COLO668 (cell line): ENCODE data around the gene TMEM158.

ENCODE experiments used
- DNase-seq: peaks from one replicate; lab custom pipeline; 2025; ENCODE audit not compliant: unreplicated experiment; lab: John Stamatoyannopoulos, UW

TMEM158 gene

GRCh38 chr3:45205126-45205525 is 21.0 kb downstream of the TMEM158 start:
- DNase-seq, result no peak

DNA sequence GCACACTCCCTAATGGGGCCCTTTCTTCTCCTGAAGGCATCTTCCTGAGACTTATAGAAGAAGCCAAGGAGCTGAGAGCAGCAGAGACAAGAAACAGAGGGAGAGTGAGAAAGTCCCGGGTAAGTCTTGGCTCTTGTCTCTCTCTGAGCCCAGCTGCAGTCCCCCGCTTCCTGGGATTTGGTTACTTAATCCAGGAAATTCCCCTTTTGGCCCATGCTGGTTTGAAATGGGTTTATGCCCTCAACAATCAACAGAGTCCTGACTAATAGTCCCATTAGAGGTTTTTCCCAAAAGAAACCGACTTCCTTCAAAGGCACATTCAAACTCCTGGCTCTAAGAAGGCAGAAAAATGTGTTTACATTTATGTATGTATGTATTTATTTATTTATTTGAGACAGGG is 22.0 kb downstream of the TMEM158 start:
- DNase-seq, result no peak

DNA sequence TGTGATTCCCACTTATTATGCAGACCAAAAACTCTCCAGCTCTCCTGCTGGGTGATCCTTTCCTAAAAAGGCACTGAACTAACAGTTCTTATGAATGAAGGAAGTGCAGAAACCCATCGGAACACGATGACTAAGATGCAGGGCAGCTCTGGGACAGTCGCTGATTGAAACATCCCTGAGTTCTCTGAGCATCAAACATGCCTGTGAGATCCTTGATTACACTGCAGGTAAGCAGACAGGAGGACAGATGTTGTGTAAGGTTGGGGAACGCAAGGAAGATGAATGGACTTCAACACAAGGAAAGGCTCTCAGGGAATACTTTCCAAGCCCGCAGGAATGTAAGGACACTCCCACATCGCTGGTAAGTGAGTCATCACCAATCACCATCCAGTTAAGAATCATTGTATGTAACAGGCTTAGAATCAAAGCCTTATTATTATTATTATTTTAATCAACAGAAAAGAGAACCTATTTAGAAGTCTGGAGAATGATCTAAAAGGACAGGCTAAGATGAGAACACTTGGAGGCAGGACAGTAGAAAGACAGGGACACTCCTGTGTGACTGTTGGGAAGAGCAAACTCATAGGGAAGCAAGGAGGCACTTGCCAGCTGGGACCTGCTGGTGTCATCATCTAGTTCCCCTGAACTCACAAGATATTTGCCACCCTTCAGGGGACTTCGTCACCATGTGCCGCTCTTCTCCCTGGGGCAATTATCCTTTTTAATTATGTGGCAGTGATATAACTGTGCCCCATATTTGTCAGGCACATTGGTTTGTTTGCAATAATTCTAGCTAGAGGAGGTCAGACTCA is 26.0 kb downstream of the TMEM158 start:
- no peak for DNase-seq

DNA sequence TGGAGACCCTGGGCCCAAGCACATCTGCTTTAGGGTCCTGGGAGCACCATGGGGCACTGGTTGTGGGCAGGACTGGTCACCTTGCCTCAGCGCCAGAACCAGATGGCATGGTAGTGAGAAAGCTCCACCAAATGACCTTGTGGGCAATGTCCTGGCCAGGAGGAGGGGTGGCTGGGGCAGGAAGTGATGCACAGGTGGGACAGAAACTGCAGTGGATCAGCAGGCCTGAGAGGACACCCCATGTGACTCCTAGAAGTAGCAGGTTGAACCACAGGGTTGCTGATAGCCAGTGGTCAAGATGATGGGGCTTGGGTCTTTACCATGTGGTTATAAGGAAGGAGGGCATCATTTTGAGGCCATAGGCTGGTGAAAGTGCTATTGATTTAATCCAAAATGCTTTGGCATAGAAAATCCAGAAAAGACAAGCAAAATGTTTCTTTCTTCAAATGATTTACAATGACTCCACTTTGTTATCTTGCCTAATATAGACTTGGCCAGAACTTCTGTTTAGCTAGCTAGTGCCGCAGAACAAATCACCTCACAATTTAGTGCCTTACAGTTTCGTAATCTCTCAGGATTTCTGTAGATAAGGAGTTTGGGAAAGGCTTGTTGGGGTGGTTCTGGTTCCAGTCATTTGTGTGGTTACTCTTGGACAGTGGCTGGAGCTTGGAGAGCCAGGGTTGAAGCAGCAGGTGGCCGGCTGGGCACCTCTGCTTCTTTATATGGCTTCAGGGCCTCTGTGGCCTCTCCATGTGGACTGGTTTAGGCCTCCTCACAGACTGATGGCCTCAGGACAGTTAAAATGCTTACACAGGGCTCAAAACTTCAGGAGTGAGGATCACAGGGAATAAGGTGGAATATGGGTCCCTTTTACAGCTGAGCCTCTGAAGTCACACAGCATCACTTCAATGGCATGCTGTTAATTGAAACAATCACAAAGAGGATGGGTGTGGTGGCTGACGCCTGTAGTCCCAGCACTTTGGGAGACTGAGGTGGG is 27.5 kb downstream of the TMEM158 start:
- DNase-seq, result no peak

GRCh38 chr3:45194791-45195190 is 31.3 kb downstream of the TMEM158 start:
- DNase-seq, result no peak

GRCh38 chr3:45191924-45192417 is 34.1 kb downstream of the TMEM158 start:
- DNase-seq, result no peak

DNA sequence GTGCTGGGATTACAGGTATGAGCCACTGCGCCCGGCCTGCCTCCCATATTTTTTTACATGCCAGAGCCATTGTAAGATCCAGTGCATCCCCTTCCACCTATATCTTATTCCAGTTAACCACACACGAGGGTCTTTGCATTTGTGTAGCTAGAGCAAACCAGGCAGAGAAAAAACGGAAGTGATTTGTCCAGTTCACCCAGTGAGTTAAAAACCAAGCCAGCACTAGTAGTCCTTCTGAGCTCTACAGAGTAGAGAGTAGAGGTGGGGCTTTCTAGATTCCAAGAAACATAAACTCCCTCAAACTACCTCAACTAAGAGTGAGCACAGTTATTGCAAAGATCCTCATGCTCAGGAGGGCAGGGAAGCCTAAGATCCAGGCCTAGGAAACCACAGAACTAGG is 34.7 kb downstream of the TMEM158 start:
- no peak for DNase-seq

DNA sequence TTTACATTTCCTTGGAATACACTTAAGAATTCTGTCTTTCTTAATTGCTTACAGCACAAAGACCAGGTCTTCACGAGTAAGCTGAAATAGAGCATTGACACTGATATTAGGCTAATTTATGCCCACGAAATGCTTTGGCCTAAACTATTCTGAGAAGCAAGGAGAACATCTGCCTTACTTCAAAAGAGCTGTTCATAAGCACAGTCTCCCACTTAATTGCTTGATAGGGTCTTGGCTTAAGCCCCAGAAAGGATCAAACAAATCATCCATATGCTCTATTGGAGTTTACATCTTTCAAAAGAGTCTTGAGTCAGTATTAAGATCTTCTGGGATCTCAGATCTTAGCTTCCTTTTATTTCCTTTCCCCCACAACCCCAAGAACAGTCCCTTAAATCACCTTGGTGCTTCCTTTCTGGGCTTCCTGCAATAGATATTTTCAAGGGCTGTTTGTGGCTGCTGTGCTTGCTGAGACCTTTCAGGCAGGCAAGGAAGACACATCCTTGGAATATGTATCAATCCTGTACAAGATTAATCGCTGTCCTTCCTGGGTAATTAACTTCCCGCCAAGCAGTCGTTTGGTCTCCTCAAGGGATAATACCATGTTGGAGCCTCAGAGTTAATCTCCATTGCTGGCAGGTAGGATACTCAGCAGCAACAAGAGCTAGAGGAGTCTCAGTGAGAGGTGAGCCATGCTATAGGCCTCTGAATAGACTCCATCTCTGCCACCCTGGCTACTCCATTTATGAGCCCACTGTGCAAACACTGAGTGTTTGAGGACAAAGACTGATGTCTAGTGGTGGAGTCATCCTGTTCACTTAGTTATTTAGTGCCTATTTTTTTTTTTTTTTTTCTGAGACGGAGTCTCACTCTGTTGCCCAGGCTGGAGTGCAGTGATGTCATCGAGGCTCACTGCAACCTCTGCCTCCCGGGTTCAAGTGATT is 37.1 kb downstream of the TMEM158 start:
- DNase-seq, result peak; percentile 3

- DNase-seq, result no peak
These were observed 38.4 kb downstream of the TMEM158 start for GRCh38 chr3:45187694-45188141.

DNA sequence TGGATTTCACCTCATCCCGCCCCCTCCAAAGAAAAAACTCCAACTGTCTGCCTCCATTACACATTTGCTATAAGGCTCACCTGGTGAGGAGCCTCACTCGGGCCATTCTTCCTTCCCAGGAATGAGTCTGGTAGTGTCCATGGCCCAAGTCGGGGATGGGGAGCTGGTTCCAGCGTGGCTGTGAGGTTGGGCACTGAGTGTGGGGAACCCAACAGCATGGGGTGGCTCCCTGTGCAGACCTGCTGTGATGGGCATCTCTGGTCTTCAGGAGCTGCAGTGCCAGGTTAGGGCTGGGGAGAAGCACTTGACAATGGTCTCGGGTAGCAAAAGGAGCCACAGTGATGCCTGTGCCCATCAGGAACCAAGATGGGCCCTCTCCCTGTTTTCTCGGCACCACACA is 39.2 kb downstream of the TMEM158 start:
- DNase-seq, result no peak

GRCh38 chr3:45185461-45185860 is 40.6 kb downstream of the TMEM158 start:
- no peak for DNase-seq

GRCh38 chr3:45185052-45185451 is 41.0 kb downstream of the TMEM158 start:
- DNase-seq, result no peak

GRCh38 chr3:45183872-45184262 is 42.2 kb downstream of the TMEM158 start:
- DNase-seq, result no peak

GRCh38 chr3:45182915-45183871 is 42.9 kb downstream of the TMEM158 start:
- peak; percentile 51 for DNase-seq

GRCh38 chr3:45181496-45181895 is 44.6 kb downstream of the TMEM158 start:
- no peak for DNase-seq

- DNase-seq, result no peak
These were observed 45.2 kb downstream of the TMEM158 start for GRCh38 chr3:45180899-45181298.

DNA sequence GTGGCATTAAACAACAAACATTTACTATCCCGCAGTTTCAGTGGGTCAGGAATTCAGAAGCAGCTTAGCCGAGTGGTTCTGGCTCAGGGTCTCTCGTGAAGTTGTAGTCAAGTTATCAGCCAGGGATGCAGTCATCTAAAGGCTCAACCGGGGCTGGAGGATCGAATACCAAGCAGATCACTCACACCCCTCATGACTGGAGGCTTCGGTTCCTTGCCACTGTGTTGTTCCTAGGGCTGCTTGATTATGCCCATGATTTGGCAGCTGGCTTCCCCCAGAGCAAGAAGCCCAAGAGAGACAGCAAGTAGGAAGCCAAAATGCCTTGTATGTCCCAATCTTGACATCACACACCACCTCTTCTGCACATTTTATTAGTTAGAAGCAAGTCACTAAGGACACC is 46.0 kb downstream of the TMEM158 start:
- no peak for DNase-seq

DNA sequence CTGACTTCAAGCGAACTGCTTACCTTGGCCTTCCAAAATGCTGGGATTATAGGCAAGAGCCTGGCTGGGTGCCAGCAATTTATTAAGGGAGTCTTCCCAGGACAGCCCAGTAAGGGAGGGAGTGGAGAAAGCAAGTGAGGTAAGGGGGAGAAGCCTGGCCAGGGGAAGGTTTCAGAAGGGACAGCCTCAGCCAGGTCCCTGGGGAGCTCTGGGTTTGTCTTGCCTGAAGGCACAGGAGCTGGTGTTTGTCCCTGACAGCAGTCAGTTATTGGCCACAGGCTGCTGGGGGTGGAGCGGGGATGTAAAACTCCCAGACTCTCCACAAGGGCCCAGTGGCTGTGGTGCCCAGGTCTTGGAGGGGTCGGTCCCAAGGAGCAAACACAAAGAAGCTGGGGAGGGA is 46.9 kb downstream of the TMEM158 start:
- no peak for DNase-seq
